H1 (cell line): ENCODE data around the gene EEPD1. TPM values are rescaled to one million over a fixed set of nuclear protein-coding genes. Genes with fewer than 3 reads are reported as not detected.

Experiments
- CTCF ChIA-PET: fragments of 300-600 bp; sonication (Branson Sonifier 250); formaldehyde crosslinking; loops from one replicate; lab custom pipeline; 2021; ENCODE audit not compliant: partially characterized antibody; lab: Charles Lee
- POLR2A ChIA-PET: fragments of 300-600 bp; sonication (Branson Sonifier 250); formaldehyde crosslinking; loops from one replicate; lab custom pipeline; 2021; ENCODE audit warnings: inconsistent platforms; ENCODE audit not compliant: partially characterized antibody; lab: Charles Lee
- DNase-seq, 2 experiments: peaks; one replicate each; pipeline versions ENCODE4 v3.0.0 to v3.0.0-alpha.2; 2010 to 2022; ENCODE audit warnings: low spot score in 2 of 2, low read depth in 1 of 2, mixed read lengths in 1 of 2
- FAIRE-seq: peaks from 2 replicates; lab custom pipeline; 2011; peaks lifted over from hg19 to GRCh38; lab: Jason Lieb, UNC
- H2AFZ ChIP-seq: 2 replicates; pipeline ENCODE4 v1.8.1; 2012; ENCODE audit warnings: low read length, inconsistent platforms
- H2AK5ac ChIP-seq: 2 replicates; pipeline ENCODE4 v1.6.1; 2013; ENCODE audit warnings: low read depth, low read length
- H2BK120ac ChIP-seq: replicated peaks from 2 replicates; pipeline ENCODE3; 2013; ENCODE audit warnings: low read depth, low read length, inconsistent platforms
- H2BK12ac ChIP-seq: 2 replicates; pipeline ENCODE4 v1.6.1; 2013; ENCODE audit warnings: low read depth, low read length
- H2BK15ac ChIP-seq: 2 replicates; pipeline ENCODE4 v1.6.1; 2013; ENCODE audit warnings: low read length
- H2BK20ac ChIP-seq: 2 replicates; pipeline ENCODE4 v1.6.1; 2013; ENCODE audit warnings: low read length
- H2BK5ac ChIP-seq: 2 replicates; pipeline ENCODE4 v1.6.1; 2013; ENCODE audit warnings: low read depth, low read length
- H3K14ac ChIP-seq: 2 replicates; pipeline ENCODE4 v1.6.1; 2013; ENCODE audit warnings: inconsistent platforms; ENCODE audit not compliant: insufficient read length
- H3K18ac ChIP-seq: 2 replicates; pipeline ENCODE4 v1.6.1; 2013; ENCODE audit warnings: low read length; ENCODE audit errors: extremely low read depth
- H3K23ac ChIP-seq: 2 replicates; pipeline ENCODE4 v1.6.1; 2013; ENCODE audit warnings: inconsistent platforms; ENCODE audit not compliant: insufficient read length
- H3K23me2 ChIP-seq: 2 replicates; pipeline ENCODE4 v1.6.1; 2013; ENCODE audit warnings: low read depth, low read length
- H3K27ac ChIP-seq: 2 replicates; pipeline ENCODE4 v1.6.1; 2011; ENCODE audit warnings: low read depth, low read length, inconsistent platforms
- H3K27me3 ChIP-seq, 4 experiments: replicated peaks in 1 of 4; 1 replicate in 1 of 4; 2 replicates in 3 of 4; pipeline versions ENCODE4 v1.6.1 to v1.8.1; 2011 to 2013; ENCODE audit warnings: low read length in 3 of 4, mild to moderate bottlenecking in 3 of 4, inconsistent platforms in 2 of 4, mixed read lengths in 2 of 4, moderate library complexity in 1 of 4; ENCODE audit not compliant: control insufficient read depth in 3 of 4, insufficient read depth in 3 of 4; ENCODE audit errors: extremely low read depth in 1 of 4
- H3K36me3 ChIP-seq, 4 experiments: 2 replicates each; pipeline versions ENCODE4 v1.6.1 to v1.8.1; 2011 to 2013; ENCODE audit warnings: mild to moderate bottlenecking in 4 of 4, low read length in 3 of 4, moderate library complexity in 2 of 4, control low read depth in 1 of 4, inconsistent platforms in 1 of 4; ENCODE audit not compliant: insufficient read depth in 4 of 4, control insufficient read depth in 2 of 4
- H3K4ac ChIP-seq: replicated peaks from 2 replicates; pipeline ENCODE3; 2013; ENCODE audit warnings: low read length, low read depth, mixed read lengths, inconsistent platforms; ENCODE audit not compliant: insufficient read length
- H3K4me1 ChIP-seq, 4 experiments: replicated peaks in 1 of 4; 1 replicate in 1 of 4; 2 replicates in 3 of 4; pipeline versions ENCODE4 v1.6.1 to v1.8.1; 2011 to 2013; ENCODE audit warnings: low read length in 3 of 4, inconsistent platforms in 2 of 4, mixed read lengths in 1 of 4; ENCODE audit not compliant: insufficient read depth in 4 of 4, control insufficient read depth in 3 of 4
- H3K4me2 ChIP-seq, 2 experiments: 2 replicates each; pipeline versions ENCODE4 v1.6.1 to v1.8.1; 2011 to 2013; ENCODE audit warnings: low read depth in 2 of 2, low read length in 2 of 2, control low read depth in 1 of 2, inconsistent platforms in 1 of 2, mild to moderate bottlenecking in 1 of 2; ENCODE audit not compliant: insufficient read depth in 1 of 2
- H3K4me3 ChIP-seq, 4 experiments: fragments of 200-600, 300-600 bp in 1 of 4; sonication (generic), shearing (Covaris generic), sonication (Bioruptor Twin) in 1 of 4; 2 replicates each; pipeline versions ENCODE4 v1.5.1 to v1.8.1; 2011 to 2016; ENCODE audit warnings: low read length in 4 of 4, low read depth in 3 of 4, control low read depth in 2 of 4, inconsistent platforms in 2 of 4, mild to moderate bottlenecking in 2 of 4, mixed read lengths in 1 of 4, moderate library complexity in 1 of 4; ENCODE audit not compliant: insufficient read depth in 2 of 4; ENCODE audit errors: extremely low read depth in 1 of 4
- H3K56ac ChIP-seq: replicated peaks from 2 replicates; pipeline ENCODE3; 2013; ENCODE audit warnings: low read depth, mild to moderate bottlenecking, mixed read lengths, low read length, inconsistent platforms; ENCODE audit not compliant: insufficient read length
- H3K79me1 ChIP-seq: 2 replicates; pipeline ENCODE4 v1.6.1; 2013; ENCODE audit warnings: low read depth, low read length, control low read depth
- H3K79me2 ChIP-seq, 2 experiments: 2 replicates each; pipeline versions ENCODE4 v1.6.1 to v1.8.1; 2012 to 2013; ENCODE audit warnings: low read length in 2 of 2, mild to moderate bottlenecking in 2 of 2, inconsistent platforms in 1 of 2; ENCODE audit not compliant: insufficient read depth in 2 of 2, control insufficient read depth in 1 of 2
- H3K9ac ChIP-seq, 4 experiments: replicated peaks in 1 of 4; 1 replicate in 1 of 4; 2 replicates in 3 of 4; pipeline versions ENCODE4 v1.6.1 to v1.8.1; 2011 to 2013; ENCODE audit warnings: low read depth in 3 of 4, low read length in 3 of 4, control low read depth in 2 of 4, mild to moderate bottlenecking in 2 of 4, moderate library complexity in 2 of 4, inconsistent platforms in 1 of 4; ENCODE audit errors: extremely low read depth in 1 of 4
- H3K9me3 ChIP-seq, 2 experiments: 2 replicates each; pipeline versions ENCODE4 v1.6.1 to v1.8.1; 2012 to 2013; ENCODE audit warnings: mild to moderate bottlenecking in 2 of 2, moderate library complexity in 2 of 2, control low read depth in 1 of 2, inconsistent platforms in 1 of 2, low read depth in 1 of 2, low read length in 1 of 2, mixed read lengths in 1 of 2; ENCODE audit not compliant: insufficient read depth in 2 of 2
- H4K20me1 ChIP-seq, 2 experiments: replicated peaks in 1 of 2; 2 replicates each; pipeline versions ENCODE3 to v1.8.1; 2011 to 2013; ENCODE audit warnings: inconsistent platforms in 2 of 2, low read length in 2 of 2, mild to moderate bottlenecking in 1 of 2; ENCODE audit not compliant: insufficient read depth in 2 of 2, control insufficient read depth in 1 of 2
- H4K5ac ChIP-seq: 2 replicates; pipeline ENCODE4 v1.6.1; 2013; ENCODE audit warnings: low read length, low read depth, mixed read lengths, inconsistent platforms; ENCODE audit not compliant: insufficient read length
- H4K8ac ChIP-seq: 2 replicates; pipeline ENCODE4 v1.8.0; 2013; ENCODE audit warnings: mild to moderate bottlenecking, moderate library complexity, low read length, inconsistent platforms; ENCODE audit not compliant: insufficient read depth; ENCODE audit errors: extremely low read depth
- H4K91ac ChIP-seq: replicated peaks from 2 replicates; pipeline ENCODE3; 2013; ENCODE audit warnings: low read length, mixed read lengths, inconsistent platforms; ENCODE audit not compliant: insufficient read length
- GABPA ChIP-seq: IDR thresholded peaks from 2 replicates; pipeline ENCODE4 v1.6.1; 2011; ENCODE audit warnings: mild to moderate bottlenecking, low read length, moderate library complexity, borderline replicate concordance; ENCODE audit not compliant: insufficient read depth
- HDAC2 ChIP-seq, 2 experiments: fragments of 300-600 bp in 1 of 2; sonication (generic) in 1 of 2; IDR thresholded peaks; 2 replicates each; pipeline ENCODE4 v1.6.1; 2011 to 2012; ENCODE audit warnings: low read depth in 2 of 2, low read length in 2 of 2, mild to moderate bottlenecking in 2 of 2, moderate library complexity in 2 of 2, borderline replicate concordance in 1 of 2, inconsistent platforms in 1 of 2
- NRF1 ChIP-seq: IDR thresholded peaks from 2 replicates; pipeline ENCODE4 v1.6.1; 2011; ENCODE audit warnings: mild to moderate bottlenecking, low read depth, low read length, improper control_type of control experiment
- RAD21 ChIP-seq, 2 experiments: IDR thresholded peaks in 1 of 2; conservative IDR thresholded peaks in 1 of 2; 2 replicates each; pipeline ENCODE4 v1.6.1; 2011; ENCODE audit warnings: low read depth in 2 of 2, low read length in 2 of 2, improper control_type of control experiment in 1 of 2, inconsistent platforms in 1 of 2, mild to moderate bottlenecking in 1 of 2, moderate library complexity in 1 of 2
- SP4 ChIP-seq: IDR thresholded peaks from 2 replicates; pipeline ENCODE4 v1.6.1; 2012; ENCODE audit warnings: low read length, inconsistent platforms
- SUZ12 ChIP-seq: fragments of 200-600 bp; sonication (generic); IDR thresholded peaks from 2 replicates; pipeline ENCODE4 v1.6.1; 2012; ENCODE audit warnings: mild to moderate bottlenecking, inconsistent platforms, low read length, moderate library complexity, mixed read lengths
- TAF1 ChIP-seq: IDR thresholded peaks from 2 replicates; pipeline ENCODE4 v1.6.1; 2011; ENCODE audit warnings: mild to moderate bottlenecking, low read depth, low read length
- WGBS, 2 experiments: shearing (Covaris generic) in 1 of 2; methylation state at CpG; one replicate each; pipeline versions ENCODE4 v1.1.6 to v1.1.7; 2013 to 2015; ENCODE audit warnings: low lambda C conversion rate in 2 of 2, mixed read lengths in 2 of 2, inconsistent platforms in 1 of 2, low coverage in 1 of 2, missing lambda C conversion rate in 1 of 2; ENCODE audit not compliant: insufficient replicate concordance in 2 of 2, insufficient coverage in 1 of 2, insufficient read length in 1 of 2; ENCODE audit errors: extremely low coverage in 1 of 2, missing lambda C conversion rate in 1 of 2; 5-methylcytosine and 5-hydroxymethylcytosine counted together
- polyA plus RNA-seq, 7 experiments: library from polyadenylated mRNA; depleted of rRNA in 3 of 7; stranded (reverse) in 5 of 7; unstranded in 2 of 7; fragments of >200 nt in 5 of 7; fragments of 200-250 nt in 2 of 7; gene quantifications; 1 replicate in 5 of 7; 2 replicates in 1 of 7; 4 replicates in 1 of 7; pipeline versions ENCODE4 v1.2.1 to v1.2.3, GENCODE V29; 2011 to 2013; ENCODE audit warnings: missing spikeins in 2 of 7, mixed read lengths in 2 of 7
- total RNA-seq: library from RNA; stranded (reverse); fragmentation: NEBNext Ultra II Directional; extraction: Animal tissue kit (Norgen Biotek cat#: 25700); gene quantifications from 2 replicates; pipeline ENCODE4 v1.2.1, GENCODE V29; 2021
- TF ChIP-seq, protein P1 (sequence below): IDR thresholded peaks from 2 replicates; pipeline ENCODE4 v1.6.1; 2012; ENCODE audit warnings: inconsistent platforms

EEPD1 gene
- total and polyA plus RNA-seq, 2 of the 8 experiments (the other 6 are each of a cell fraction or from before 2014, with no cell fraction given): 3.1 to 7.8 TPM

GRCh38 chr7:36155811-36156361, 2.8 kb downstream of the EEPD1 start:
- DNase-seq: no peak
- TF ChIP-seq GABPA: no peak
- no peak for TF ChIP-seq NRF1
- TF ChIP-seq, protein P1, sequence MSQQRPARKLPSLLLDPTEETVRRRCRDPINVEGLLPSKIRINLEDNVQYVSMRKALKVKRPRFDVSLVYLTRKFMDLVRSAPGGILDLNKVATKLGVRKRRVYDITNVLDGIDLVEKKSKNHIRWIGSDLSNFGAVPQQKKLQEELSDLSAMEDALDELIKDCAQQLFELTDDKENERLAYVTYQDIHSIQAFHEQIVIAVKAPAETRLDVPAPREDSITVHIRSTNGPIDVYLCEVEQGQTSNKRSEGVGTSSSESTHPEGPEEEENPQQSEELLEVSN: no peak
- TF ChIP-seq SP4: no peak
- TF ChIP-seq TAF1: no peak
- TF ChIP-seq RAD21 (IDR thresholded peaks at IDR 0.05 in 1 of 2, conservative IDR thresholded peaks at IDR 0.05 in 1 of 2; ENCODE audit: low read depth in 2 of 2, low read length in 2 of 2): 0 out of 4 replicates have a peak, but pooled peaks of 1 of the 2 experiments have one; percentile 3
- TF ChIP-seq HDAC2 (IDR thresholded peaks at IDR 0.05; ENCODE audit: borderline replicate concordance in 1 of 2, low read depth in 2 of 2, low read length in 2 of 2): no peak
- no peak for TF ChIP-seq SUZ12

More at GRCh38 chr7:36155811-36156361, 2.8 kb downstream of the EEPD1 start:
- no peak overlapping the region for H3K9ac ChIP-seq
- H3K18ac ChIP-seq: no peak overlapping the region
- H3K27ac ChIP-seq: no peak overlapping the region
- H3K56ac ChIP-seq: no peak overlapping the region
- H3K9me3 ChIP-seq: no peaks in the 10 kb centered on the region
- H3K79me1 ChIP-seq: peaks cover 3% of the 10 kb centered on the region
- no peak for FAIRE-seq
- POLR2A ChIA-PET: interaction anchor here (1.0 kb wide), 1 partner anchor 14 kb away, joined by 3 read pairs; no protein-coding TSS in a partner anchor
- H3K27me3 ChIP-seq: peaks cover 0 to 6% (median under 1%) of the 10 kb centered on the region in 4 experiments; a peak in 3 of 7 replicates
- peaks cover 2 to 14% (median 11%) of the 10 kb centered on the region in 4 experiments; a peak in 6 of 7 replicates for H3K4me1 ChIP-seq
- no peak overlapping the region for H2BK120ac ChIP-seq
- H3K79me2 ChIP-seq: peaks cover 0 to 12% of the 10 kb centered on the region in 2 experiments; a peak in 1 of 4 replicates
- no peak overlapping the region for H2BK12ac ChIP-seq
- H2BK5ac ChIP-seq: no peak overlapping the region
- H3K4ac ChIP-seq: no peak overlapping the region
- CTCF ChIA-PET: interaction anchor here (0.8 to 1.4 kb wide), 6 partner anchors 20 to 162 kb away, joined by 3 to 4 read pairs (median 3); no protein-coding TSS in a partner anchor
- 69% methylated on average over 12 of the region's 12 CpGs; no CpG with 5 or more reads in 1 of the 2 experiments for WGBS, 2 experiments
- H3K36me3 ChIP-seq: no peaks in the 10 kb centered on the region
- H3K14ac ChIP-seq: no peak overlapping the region
- H2AK5ac ChIP-seq: no peak overlapping the region
- no peak overlapping the region for H3K23ac ChIP-seq
- peaks cover 7 to 10% of the 10 kb centered on the region in 2 experiments for H4K20me1 ChIP-seq
- H2BK20ac ChIP-seq: no peak overlapping the region
- peaks cover 8% of the 10 kb centered on the region for H3K23me2 ChIP-seq
- H4K91ac ChIP-seq: no peak overlapping the region
- H2BK15ac ChIP-seq: no peak overlapping the region
- H2AFZ ChIP-seq: no peak overlapping the region
- peak overlapping the region; percentile 46 to 68 for H3K4me2 ChIP-seq
- no peak overlapping the region for H4K5ac ChIP-seq
- H3K4me3 ChIP-seq: 0 out of 8 replicates have a peak overlapping the region, but pooled peaks of 1 of the 4 experiments have one; percentile 16
- no peak overlapping the region for H4K8ac ChIP-seq
